GM12892 (cell line): ENCODE data around the gene GPR18.

Source experiments
- POLR2A ChIP-seq: IDR thresholded peaks from 2 replicates; pipeline ENCODE4 v1.6.1; 2011; ENCODE audit warnings: low read depth, low read length, control low read depth
- POLR2AphosphoS5 ChIP-seq: IDR thresholded peaks from 2 replicates; pipeline ENCODE4 v1.6.1; 2011; ENCODE audit warnings: low read depth, low read length, control low read depth
- TAF1 ChIP-seq: IDR thresholded peaks from 2 replicates; pipeline ENCODE4 v1.6.1; 2011; ENCODE audit warnings: low read depth, mild to moderate bottlenecking, control low read depth, low read length, borderline replicate concordance

GRCh38 chr13:99256709-99257108, 1.5 kb downstream of the GPR18 start:
- TF ChIP-seq POLR2A (no peak), POLR2AphosphoS5 (no peak), TAF1 (no peak)
